PC-9 (cell line): ENCODE results near the gene COL4A5. TPM values are rescaled to one million over a fixed set of nuclear protein-coding genes. Genes with fewer than 3 reads are reported as not detected.

Source experiments
- BruUV-seq: library from RNA; stranded (reverse); fragments of 400-500 nt; replicated peaks from 2 replicates; lab custom pipeline; 2021; lab: Mats Ljungman, UMichigan
- CTCF ChIA-PET: fragments of 300-600 bp; sonication (Branson Sonifier 250); formaldehyde crosslinking; loops from one replicate; lab custom pipeline; 2022; ENCODE audit warnings: antibody characterized with exemption; lab: Charles Lee
- POLR2A ChIA-PET: fragments of 300-600 bp; sonication (Branson Sonifier 250); formaldehyde crosslinking; loops from one replicate; lab custom pipeline; 2022; ENCODE audit warnings: antibody characterized with exemption; ENCODE audit not compliant: unreplicated experiment; lab: Charles Lee
- DNase-seq, 2 experiments: peaks; one replicate each; pipeline versions ENCODE4 v3.0.0 to v3.0.0-alpha.2; 2015 to 2022; ENCODE audit warnings: mixed read lengths in 1 of 2
- H2AFZ ChIP-seq: fragments of 200-600 bp; sonication (generic); 2 replicates; pipeline ENCODE4 v1.8.1; 2017; ENCODE audit warnings: antibody characterized with exemption
- H3F3A ChIP-seq: fragments of 200-600 bp; sonication (generic); 2 replicates; pipeline ENCODE4 v1.8.1; 2017; ENCODE audit warnings: antibody characterized with exemption, mild to moderate bottlenecking, low read depth; ENCODE audit not compliant: insufficient read depth
- H3K27ac ChIP-seq: fragments of 200-600 bp; sonication (generic); 2 replicates; pipeline ENCODE4 v1.6.1; 2016; ENCODE audit warnings: mixed run types
- H3K27me3 ChIP-seq: fragments of 200-600 bp; sonication (generic); 2 replicates; pipeline ENCODE4 v1.6.1; 2016; ENCODE audit warnings: low read depth, mixed run types; ENCODE audit not compliant: insufficient read depth
- H3K36me3 ChIP-seq: fragments of 200-600 bp; sonication (generic); 2 replicates; pipeline ENCODE4 v1.6.1; 2016; ENCODE audit warnings: low read depth, mixed run types
- H3K4me1 ChIP-seq: fragments of 200-600 bp; sonication (generic); replicated peaks from 2 replicates; pipeline ENCODE4 v1.6.1; 2016; ENCODE audit warnings: mixed run types; ENCODE audit not compliant: insufficient read depth
- H3K4me2 ChIP-seq: fragments of 200-600 bp; sonication (generic); 2 replicates; pipeline ENCODE4 v1.6.1; 2017; ENCODE audit warnings: mixed run types
- H3K4me3 ChIP-seq: fragments of 200-600 bp; sonication (generic); 2 replicates; pipeline ENCODE4 v1.6.1; 2016; ENCODE audit warnings: mixed run types
- H3K79me2 ChIP-seq: fragments of 200-600 bp; sonication (generic); 2 replicates; pipeline ENCODE4 v1.6.1; 2017; ENCODE audit warnings: low read depth, mixed run types
- H3K9me2 ChIP-seq: fragments of 200-600 bp; sonication (generic); 2 replicates; pipeline ENCODE4 v1.8.1; 2017; ENCODE audit warnings: mild to moderate bottlenecking; ENCODE audit not compliant: insufficient read depth
- H3K9me3 ChIP-seq: fragments of 200-600 bp; sonication (generic); 2 replicates; pipeline ENCODE4 v1.8.1; 2016; ENCODE audit warnings: low read depth; ENCODE audit not compliant: insufficient read depth
- H4K20me1 ChIP-seq: fragments of 200-600 bp; sonication (generic); 2 replicates; pipeline ENCODE4 v1.8.1; 2017; ENCODE audit not compliant: insufficient read depth
- CTCF ChIP-seq: fragments of 200-600 bp; sonication (generic); conservative IDR thresholded peaks from 2 replicates; pipeline ENCODE4 v1.6.1; 2017; ENCODE audit warnings: mixed run types, antibody characterized with exemption, mild to moderate bottlenecking, moderate library complexity
- EZH2 ChIP-seq: fragments of 200-600 bp; sonication (generic); IDR thresholded peaks from 2 replicates; pipeline ENCODE4 v1.8.0; 2017; ENCODE audit warnings: antibody characterized with exemption, low read depth
- intact Hi-C: fragments of 100-400 bp; cut with micrococcal nuclease; formaldehyde crosslinking; loops from one replicate; pipeline ENCODE4 v1.10.0; 2022; ENCODE audit not compliant: unreplicated experiment
- total RNA-seq: library from RNA; stranded (reverse); gene quantifications from 2 replicates; pipeline ENCODE4 v1.2.3, GENCODE V29; 2021

COL4A5 gene
- total RNA-seq, 1 experiment from 2014 or later = 82.3 TPM

GRCh38 chrX:108456971-108457477 lies 17.4 kb downstream of the COL4A5 start:
- H3F3A ChIP-seq = no peaks in the 10 kb centered on the region
- H3K79me2 ChIP-seq = no peaks in the 10 kb centered on the region
- no TSS peak for BruUV-seq

GRCh38 chrX:108464604-108465003 lies 25.0 kb downstream of the COL4A5 start:
- Histone ChIP-seq H3K27me3 (no peaks in the 10 kb centered on the region), H3F3A (no peaks in the 10 kb centered on the region), H3K27ac (no peak overlapping the region), H3K79me2 (0 out of 2 replicates have a peak, but pooled peaks cover 4% of the 10 kb centered on the region), H3K4me1 (no peaks in the 10 kb centered on the region), H3K4me2 (no peak overlapping the region), H3K9me3 (no peaks in the 10 kb centered on the region), H4K20me1 (no peaks in the 10 kb centered on the region; the same call in 1 of the 2 replicates), H3K9me2 (0 out of 2 replicates have a peak, but pooled peaks cover 5% of the 10 kb centered on the region), H3K36me3 (no peaks in the 10 kb centered on the region), H2AFZ (no peak overlapping the region), H3K4me3 (no peak overlapping the region)
- TF ChIP-seq EZH2 = no peak
- no peak for TF ChIP-seq CTCF
- no peak for DNase-seq
- BruUV-seq = no TSS peak
- intact Hi-C loops = no loop called here
- POLR2A ChIA-PET = no interaction called here
- CTCF ChIA-PET = no interaction called here

More at GRCh38 chrX:108456971-108457477, 17.4 kb downstream of the COL4A5 start:
- no peak overlapping the region for H3K4me2 ChIP-seq
- DNase-seq = no peak
- TF ChIP-seq EZH2 (no peak), CTCF (no peak)
- no peaks in the 10 kb centered on the region; the same call in 1 of the 2 replicates for H4K20me1 ChIP-seq
- no peak overlapping the region for H3K4me3 ChIP-seq
- ChIA-PET CTCF (no interaction called here), POLR2A (interaction anchor here (0.7 kb wide), 1 partner anchor 153 kb away, joined by 3 read pairs; no protein-coding TSS in a partner anchor)
- no peaks in the 10 kb centered on the region for H3K36me3 ChIP-seq
- intact Hi-C loops = no loop called here
- H3K4me1 ChIP-seq = no peaks in the 10 kb centered on the region
- H3K9me2 ChIP-seq = no peaks in the 10 kb centered on the region
- H3K9me3 ChIP-seq = no peaks in the 10 kb centered on the region
- no peak overlapping the region for H2AFZ ChIP-seq
- H3K27ac ChIP-seq = no peak overlapping the region
- no peaks in the 10 kb centered on the region for H3K27me3 ChIP-seq

- Histone ChIP-seq H3K4me3 (no peak overlapping the region), H3K27ac (no peak overlapping the region), H3K27me3 (no peaks in the 10 kb centered on the region), H2AFZ (no peak overlapping the region), H3F3A (no peaks in the 10 kb centered on the region), H4K20me1 (no peaks in the 10 kb centered on the region), H3K79me2 (peaks cover 4% of the 10 kb centered on the region), H3K9me2 (no peaks in the 10 kb centered on the region), H3K4me1 (no peaks in the 10 kb centered on the region), H3K4me2 (no peak overlapping the region), H3K36me3 (no peaks in the 10 kb centered on the region), H3K9me3 (no peaks in the 10 kb centered on the region)
- TF ChIP-seq EZH2 (no peak), CTCF (no peak)
- POLR2A ChIA-PET = no interaction called here
- intact Hi-C loops = no loop called here
- DNase-seq = no peak
- CTCF ChIA-PET = no interaction called here
- no TSS peak for BruUV-seq
Observed at GRCh38 chrX:108468486-108468885, 28.8 kb downstream of the COL4A5 start.
